DMS53 treated with DMSO at 0.1 percent for 48 hours (cell line): ENCODE results near the gene RDH13.
"Not testable (repeated sequence)": the region's sequence is repeated elsewhere in the genome, so short reads cannot be mapped to it uniquely, and the experiment has no call there.

Experiments
- DNase-seq: peaks from one replicate; lab custom pipeline; 2025; ENCODE audit not compliant: unreplicated experiment; lab: John Stamatoyannopoulos, UW

Gene RDH13

DNA sequence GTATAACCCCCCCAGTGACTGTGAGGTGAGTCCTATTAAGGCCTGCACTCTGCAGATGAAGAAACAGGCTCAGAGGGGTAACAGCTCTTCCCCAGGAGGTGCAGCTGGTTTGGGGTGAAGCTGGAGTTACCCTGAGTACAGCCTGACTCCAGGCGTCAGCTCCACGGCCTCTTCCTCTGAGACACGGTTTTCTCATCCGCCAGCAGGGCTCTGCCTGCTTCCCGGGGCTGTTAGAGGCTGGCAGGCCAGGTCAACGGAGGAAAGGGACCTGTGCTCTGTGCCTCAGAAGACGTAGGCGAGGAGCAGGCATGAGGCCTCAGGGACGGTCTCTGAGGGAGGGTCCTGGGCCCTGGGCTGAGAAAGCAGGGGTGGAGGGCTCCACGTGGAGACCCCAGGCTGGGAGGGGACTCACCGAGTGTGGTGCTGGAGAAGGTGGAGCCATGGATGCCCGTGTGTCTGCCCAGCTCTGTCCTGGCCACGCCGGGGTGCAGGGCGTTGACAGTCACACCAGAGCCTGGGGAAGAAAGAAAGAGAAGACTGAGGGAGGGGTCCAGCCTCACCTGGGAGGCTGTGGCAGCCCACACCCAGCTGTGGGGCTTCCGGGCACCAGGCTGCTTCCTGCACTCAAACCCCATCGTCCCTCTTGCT lies 15.8 kb downstream of the RDH13 start:
- DNase-seq = no peak

DNA sequence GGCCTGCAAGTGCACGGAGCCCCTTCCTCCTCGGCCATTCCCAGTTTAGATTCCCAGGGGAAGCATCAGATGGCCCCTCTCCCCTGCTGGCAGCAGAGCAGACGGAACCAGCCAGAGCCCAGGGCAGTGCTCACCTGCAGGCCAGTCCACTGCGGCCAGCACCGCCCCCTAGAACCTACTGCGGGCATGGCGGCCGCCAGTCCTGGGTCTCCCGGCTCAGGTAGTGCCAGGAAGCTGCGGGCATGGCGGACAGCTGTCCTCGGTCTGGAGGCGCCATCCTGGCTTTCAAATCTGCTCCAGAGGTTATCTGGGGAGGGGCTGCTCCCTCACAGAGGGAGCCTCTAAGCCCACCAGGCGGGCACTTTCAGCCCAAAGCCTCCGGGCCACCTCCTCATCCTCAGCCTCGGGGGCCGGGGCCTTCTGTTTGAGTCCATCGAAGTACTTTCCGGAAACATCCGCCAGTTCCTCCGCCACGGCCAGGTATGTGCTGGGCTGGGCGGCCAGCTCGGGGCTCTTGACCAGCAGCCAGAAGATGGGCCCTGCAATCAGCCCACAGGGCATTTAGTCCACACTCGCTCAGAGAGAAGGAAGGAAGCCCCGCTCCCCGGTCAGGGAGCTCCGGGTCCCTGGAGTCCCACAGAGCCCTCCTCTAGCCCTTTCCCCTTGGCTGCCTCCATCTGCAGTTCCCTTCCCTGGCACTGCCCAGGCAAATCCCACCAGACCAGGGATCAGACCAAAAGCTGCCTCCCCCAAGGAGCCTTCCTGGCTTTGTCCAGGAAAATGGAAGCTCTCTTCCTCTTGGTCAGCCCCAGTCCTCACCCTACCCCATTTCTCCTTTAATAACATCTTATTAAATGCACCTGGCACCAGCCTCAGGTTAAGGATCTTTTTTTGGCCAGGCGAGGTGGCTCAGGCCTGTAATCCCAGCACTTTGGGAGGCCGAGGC lies 17.9 kb downstream of the RDH13 start:
- DNase-seq = no peak

DNA sequence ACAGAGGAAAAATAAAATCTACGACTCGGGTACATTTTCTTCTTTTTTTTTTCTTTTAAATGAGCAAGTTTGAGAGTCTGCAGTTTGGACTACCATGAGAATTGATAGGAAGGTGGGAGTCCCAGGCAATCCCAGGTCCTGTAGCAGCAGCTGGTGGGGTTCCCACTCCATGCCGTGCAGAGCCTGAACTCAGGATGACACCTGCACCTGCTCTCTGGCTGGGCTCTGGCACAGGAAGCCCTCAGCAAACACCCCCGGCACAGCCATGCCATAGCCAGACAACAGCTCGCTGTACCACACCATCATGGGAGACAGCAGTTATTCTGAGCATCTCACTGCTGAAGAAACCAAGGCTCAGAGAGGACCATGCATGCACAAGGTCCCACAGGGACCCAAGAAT lies 18.7 kb downstream of the RDH13 start:
- no peak for DNase-seq

DNA sequence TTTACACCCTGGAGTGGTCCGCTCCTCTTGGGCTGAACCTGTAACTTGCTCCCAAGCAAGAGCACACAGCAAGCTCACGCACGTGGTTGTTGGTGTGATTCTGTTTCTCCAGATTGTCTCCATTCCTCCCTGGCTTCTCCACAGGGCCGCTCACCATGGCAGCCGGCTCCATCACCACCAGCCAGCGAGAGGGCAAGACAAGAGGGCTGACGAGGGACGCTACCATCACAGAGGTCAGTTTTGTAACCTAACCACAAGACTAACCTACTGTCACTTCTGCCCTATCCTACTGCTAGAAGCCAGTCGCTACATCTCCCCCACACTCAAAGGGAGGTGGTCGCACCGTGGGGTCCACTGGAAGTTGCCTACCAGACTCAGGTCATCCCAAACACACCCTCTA lies 20.3 kb downstream of the RDH13 start:
- no peak for DNase-seq

DNA sequence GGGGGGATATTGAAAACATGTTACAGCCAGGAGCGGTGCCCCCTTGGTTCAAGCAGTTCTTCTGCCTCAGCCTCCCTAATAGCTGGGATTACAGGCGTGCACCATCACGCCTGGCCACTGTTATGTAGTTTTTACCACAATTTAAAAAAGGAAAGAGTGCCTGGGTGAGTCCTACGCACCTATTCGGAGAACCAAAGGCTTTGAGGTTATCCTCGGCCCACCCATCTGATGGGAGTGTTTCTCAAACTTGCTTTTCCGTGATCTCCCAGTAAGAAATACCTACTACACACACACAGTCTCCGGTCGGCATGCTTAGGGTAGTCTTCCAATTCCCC lies 20.6 kb downstream of the RDH13 start:
- DNase-seq = no peak

DNA sequence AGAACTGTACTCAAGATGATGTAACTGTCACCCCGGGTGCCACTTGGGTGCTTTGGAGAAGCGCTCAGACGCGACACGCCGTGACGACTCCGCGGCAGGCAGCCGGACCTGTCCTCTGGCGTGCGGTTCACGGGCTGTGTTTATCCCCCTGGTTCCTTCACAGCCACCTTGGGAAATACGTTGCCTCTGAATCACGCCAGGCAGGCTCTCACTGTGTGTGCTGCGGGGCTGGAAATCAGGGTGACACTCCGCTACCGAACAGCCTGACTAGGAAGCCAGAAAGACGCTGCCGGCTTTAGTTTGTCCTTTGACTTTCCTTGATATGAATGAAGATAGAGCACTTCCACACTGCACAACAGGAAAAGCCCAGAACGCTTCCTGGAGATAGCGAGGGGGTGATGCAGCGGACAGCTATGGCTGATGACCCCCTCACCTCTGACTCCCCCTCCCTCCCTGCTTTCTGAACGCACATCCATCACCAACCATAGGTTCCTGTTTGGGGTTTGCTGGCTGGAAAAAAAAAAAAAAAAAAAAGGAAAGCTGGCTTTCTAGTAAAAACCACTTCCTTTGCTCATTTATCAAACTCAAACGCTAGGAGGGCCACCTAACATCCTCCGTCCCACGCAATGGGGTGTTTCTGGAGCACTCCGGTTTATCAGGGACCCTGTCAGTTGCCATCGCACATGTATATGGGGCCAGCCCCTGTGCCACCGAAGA lies 21.2 kb downstream of the RDH13 start:
- DNase-seq = no peak

DNA sequence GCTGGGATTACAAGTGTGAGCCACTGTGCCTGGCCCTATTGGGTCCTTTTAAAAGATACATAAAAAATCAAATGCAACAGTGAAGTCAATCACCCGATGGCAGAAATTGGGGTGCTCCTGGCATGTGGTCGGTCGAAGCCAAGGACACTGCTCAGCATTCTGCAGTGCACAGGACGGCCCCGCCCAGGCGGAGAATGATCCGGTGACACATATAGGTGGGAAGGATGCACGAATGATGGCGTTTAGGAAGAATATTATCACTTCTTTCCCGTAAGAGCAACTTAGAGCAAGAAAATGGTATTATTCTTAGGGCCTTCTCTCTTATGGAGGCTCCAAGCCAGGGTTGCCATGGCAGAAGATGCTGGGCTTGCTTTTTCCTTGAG lies 21.7 kb downstream of the RDH13 start:
- no peak for DNase-seq

DNA sequence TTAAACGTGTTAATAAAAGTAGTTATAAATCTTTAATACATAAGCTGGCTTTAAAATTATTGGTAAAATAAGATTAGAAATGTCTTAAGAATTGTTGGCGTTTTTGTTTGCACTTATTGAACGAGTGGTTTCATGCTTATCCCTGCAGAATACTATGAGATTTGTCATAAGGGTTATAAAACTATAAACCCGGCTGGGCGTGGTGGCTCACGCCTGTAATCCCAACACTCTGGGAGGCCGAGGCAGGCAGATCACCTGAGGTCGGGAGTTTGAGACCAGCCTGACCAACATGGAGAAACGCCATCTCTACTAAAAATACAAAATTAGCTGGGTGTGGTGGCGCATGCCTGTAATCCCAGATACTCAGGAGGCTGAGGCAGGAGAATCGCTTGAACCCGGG lies 22.3 kb downstream of the RDH13 start:
- DNase-seq = not testable (repeated sequence)

DNA sequence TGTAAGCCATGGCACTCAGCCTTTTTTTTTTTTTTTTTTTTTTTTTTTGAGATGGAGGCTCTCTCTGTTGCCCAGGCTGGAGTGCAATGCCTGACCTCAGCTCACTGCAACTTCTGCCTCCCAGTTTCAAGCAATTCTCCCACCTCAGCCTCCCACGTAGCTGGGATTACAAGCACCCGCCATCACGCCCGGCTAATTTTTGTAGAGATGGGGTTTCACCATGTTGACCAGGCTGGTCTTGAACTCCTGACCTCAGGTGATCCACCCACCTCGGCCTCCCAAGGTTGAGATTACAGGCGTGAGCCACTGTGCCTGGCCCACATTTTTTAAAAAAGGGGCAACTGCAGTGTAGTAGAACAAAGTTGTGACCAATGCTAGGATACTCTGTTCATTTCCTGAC lies 25.3 kb downstream of the RDH13 start:
- DNase-seq = not testable (repeated sequence)

DNA sequence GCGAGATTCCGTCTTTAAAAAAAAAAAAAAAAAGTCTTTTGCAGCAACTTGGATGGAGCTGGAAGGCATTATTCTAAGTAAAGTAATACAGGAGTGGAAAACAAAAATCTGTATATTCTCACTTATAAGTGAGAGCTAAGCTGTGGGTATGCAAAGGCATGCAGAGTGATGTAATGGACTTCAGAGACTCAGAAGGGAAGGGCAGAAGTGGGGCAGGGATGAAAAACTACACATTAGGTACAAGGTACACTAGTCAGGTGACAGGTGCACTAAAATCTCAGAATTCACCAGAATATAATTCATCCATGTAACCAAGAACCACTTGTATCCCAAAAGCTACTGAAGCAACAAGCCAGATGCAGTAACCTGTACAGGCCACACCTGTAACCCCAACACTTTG lies 26.9 kb downstream of the RDH13 start:
- DNase-seq = no peak

DNA sequence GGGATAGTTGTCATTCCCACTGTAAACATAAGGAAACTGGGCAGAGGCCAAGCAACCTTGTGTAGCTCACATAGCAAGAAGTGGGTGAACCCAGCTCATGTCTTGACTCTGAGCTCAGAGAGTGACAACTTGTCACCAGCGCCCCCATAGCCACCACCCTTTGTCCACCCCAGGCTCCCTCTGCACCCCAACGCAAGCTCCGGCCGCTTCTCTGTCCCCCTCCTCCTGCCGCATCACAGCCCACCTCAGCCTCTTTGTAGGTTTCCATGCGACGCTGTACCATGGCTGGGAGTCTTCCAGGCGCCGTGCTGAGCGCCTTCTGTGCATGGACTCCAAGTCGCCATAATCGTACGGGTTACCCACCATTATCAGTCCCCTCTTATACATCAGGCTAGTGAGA lies 28.2 kb downstream of the RDH13 start:
- DNase-seq = no peak

DNA sequence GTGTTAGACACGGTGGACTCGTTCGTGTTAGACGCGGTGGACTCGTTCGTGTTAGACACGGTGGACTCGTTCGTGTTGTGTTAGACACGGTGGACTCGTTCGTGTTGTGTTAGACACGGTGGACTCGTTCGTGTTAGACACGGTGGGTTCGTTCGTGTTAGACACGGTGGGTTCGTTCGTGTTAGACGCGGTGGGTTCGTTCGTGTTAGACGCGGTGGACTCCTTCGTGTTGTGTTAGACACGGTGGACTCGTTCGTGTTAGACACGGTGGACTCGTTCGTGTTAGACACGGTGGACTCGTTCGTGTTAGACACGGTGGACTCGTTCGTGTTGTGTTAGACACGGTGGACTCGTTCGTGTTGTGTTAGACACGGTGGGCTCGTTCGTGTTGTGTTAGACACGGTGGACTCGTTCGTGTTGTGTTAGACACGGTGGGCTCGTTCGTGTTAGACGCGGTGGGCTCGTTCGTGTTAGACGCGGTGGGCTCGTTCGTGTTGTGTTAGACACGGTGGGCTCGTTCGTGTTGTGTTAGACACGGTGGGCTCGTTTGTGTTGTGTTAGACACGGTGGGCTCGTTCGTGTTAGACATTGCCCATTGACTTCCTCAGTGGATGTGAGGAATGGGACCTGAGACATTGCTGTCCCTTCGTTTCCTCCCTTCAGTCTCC lies 29.8 kb downstream of the RDH13 start:
- DNase-seq = not testable (repeated sequence)

DNA sequence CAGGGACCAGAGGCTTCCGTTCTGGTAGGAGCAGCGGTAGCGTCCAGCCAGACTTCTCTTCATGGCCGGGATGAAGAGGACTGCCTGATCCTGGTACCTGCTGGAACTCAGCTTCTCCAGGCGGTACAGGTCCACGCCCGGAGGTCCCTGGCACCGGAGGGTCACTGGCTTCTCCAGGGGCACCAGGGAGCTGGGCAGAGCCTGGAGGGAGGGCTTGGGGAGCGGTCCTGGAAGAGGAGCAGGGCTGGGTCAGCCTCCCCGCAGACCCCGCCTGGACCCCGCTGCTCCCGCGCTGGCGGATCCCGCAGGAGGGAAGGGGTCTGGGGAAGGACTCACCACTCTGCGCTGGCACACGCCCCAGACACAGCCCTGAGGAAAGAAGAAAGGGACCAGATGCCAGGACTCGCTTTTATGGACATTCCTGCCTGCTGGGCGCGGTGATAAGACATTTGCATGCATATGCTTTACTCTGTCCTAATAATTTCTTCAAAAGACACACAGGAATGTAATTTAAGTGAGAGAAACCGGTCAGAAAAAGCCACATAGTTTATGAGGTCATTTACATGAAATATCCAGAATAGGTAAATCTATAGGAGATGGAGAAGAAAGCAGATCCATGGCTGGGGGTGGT lies 30.7 kb downstream of the RDH13 start:
- DNase-seq = no peak

DNA sequence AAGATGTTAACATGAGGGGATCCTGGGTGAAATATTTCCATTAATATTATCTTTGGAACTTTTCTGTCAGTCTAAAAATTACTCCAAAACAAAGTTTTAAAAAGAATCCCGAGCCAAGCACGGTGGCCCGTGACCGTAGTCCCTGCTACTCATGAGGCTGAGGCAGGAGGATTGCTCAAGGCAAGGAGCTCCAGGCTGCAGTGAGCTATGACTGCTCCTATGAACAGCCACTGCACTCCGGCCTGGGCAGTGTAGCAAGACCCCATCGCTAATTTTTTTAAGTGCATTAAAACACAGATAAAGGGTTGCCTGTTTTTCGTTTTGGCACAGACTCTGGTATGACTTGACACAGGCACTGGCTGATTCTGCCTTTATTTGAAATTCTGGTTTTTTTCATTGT lies 31.8 kb downstream of the RDH13 start:
- DNase-seq = no peak

DNA sequence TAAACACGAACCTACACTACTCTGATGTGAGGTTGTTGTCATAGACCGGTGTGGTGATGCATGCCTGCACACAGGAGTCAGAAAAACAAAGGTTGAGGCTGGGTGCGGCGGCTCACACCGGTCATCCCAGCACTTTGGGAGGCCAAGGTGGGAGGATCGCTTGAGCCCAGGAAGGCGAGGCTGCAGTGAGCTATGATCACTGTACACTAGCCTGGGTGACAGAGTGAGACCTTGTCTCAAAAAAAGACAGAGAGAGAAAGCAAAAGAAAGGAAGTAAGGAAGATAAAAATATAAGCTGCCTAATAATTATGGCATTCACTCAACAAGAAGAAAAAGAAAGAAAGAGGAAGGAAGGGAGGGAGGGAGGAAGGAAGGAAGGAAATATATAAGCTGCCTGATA lies 34.2 kb downstream of the RDH13 start:
- no peak for DNase-seq

DNA sequence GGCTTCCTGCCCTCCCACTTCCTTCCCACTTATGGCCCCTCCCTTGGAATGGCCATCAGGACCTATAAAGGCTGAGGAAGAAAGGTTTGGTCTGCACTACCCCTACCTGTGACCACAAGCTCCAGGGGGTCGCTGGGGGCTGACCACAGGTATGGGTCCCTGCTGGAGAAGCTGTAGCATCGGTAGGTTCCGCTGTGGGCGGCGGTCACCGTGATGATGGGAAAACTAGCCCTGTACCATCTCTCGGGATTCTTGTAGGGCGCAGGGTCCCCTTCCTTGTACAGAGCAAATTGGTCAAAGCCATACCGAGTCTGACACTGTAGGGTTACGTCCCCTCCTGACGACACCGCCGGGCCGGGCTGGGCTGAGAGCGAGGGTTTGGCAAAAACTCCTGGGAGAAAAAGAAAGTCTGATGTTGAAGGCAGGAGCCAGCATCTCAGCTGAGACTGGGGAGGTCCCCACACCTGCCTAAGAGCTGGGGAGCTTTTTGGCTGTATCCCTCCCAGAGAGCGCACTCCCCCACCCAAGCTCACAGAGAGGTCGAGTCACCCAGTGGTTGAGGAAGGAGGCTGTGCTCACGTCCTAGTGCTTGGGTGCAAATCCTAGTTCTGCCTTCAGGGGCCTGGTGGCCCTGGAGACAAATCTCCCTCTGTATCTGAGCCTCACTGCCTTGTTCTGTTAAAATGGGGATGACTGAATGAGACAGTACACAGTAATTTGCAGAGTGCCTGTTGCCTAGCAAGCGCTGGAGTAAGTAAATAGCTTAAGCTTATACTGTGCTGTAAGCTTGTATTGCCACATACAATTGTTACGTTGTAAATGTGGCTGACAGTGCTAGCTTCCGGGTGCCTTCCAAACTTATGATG lies 35.2 kb downstream of the RDH13 start:
- DNase-seq = no peak

DNA sequence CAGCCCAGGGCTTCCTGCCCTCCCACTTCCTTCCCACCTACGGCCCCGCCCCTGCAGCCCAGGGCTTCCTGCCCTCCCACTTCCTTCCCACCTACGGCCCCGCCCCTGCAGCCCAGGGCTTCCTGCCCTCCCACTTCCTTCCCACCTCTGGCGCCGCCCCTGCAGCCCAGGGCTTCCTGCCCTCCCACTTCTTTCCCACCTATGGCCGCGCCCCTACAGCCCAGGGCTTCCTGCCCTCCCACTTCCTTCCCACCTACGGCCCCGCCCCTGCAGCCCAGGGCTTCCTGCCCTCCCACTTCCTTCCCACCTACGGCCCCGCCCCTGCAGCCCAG lies 35.8 kb downstream of the RDH13 start:
- DNase-seq = not testable (repeated sequence)

DNA sequence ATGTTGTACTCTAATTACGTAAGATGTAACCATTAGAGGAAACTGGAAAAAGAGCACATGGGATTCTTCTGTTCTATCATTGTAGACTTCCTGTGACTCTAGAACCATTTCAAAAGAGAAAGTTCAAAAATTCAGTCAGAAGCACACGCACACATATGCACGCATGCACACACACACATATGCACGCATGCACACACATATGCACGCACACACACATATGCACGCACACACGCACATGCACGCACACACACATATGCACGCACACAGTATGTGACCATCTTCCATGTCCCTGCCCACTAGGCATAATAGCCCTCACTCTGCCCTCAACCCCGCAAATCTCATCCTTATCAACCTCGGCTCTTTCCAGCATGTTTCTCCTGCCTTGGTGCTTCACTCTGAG lies 38.8 kb downstream of the RDH13 start:
- no peak for DNase-seq

DNA sequence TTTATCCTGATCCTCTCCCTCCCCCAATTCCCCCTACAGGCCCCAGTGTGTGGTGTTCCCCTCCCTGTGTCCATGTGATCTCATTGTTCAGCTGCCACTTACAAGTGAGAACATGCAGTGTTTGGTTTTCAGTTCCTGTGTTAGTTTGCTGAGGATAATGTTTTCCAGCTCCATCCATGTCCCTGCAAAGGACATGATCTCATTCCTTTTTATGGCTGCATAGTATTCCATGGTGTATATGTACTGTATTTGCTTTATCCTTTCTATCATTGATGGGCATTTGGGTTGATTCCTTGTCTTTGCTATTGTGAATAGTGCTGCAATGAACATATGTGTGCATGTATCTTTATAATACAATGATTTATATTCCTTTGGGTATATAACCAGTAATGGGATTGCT lies 42.6 kb downstream of the RDH13 start:
- DNase-seq = not testable (repeated sequence)

DNA sequence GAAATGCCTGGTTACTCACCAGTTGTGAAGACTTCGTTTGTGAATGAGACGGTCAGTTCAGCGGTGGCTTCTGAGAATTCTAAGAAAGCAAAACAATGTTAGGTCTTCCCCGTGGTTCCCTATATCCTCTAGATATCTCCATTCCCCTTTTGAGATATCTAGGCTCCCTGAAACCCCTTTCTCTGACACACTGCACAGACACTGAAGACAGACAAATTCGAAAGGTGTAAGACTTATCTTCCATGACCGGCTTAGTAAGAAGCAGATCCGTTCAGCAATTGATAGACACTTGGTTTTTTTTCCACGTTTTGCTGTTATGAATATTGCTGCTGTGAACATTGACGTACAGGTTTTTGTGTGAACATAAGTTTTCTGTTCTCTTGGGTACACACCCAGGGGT lies 44.3 kb downstream of the RDH13 start:
- no peak for DNase-seq
